ENCODE results near the gene PXN. TPM values are rescaled to one million over a fixed set of nuclear protein-coding genes. Genes with fewer than 3 reads are reported as not detected.
"Not testable (repeated sequence)": the region's sequence is repeated elsewhere in the genome, so short reads cannot be mapped to it uniquely, and the experiment has no call there.

PXN gene
- total and polyA plus RNA-seq, 4 donors = 6.0 to 13.1 (median 12.3) TPM

DNA sequence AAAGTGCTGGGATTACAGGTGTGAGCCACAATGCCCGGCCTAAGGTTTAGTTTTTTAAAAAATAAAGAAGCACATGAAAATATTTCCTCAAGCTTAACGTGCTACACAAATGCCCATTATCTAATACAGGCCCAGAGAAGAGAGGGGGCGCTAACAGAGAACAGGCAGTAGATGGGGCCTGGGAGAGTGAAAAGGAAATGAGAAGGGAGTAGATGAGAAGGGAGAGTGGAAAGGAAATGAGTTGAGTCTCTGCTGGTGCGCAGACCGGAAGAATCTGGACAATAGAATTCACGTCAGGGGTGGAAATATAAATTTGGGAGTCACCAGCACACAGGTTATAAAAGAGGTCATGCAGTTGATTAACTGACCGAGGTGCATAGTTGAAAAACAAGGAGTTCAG lies 10.7 kb downstream of the PXN start:
- DNase-seq (ENCODE audit: low spot score) = no peak
- Histone ChIP-seq H3K36me3 (ENCODE audit: control insufficient read depth in 4 of 4, insufficient read depth in 3 of 4, low read depth in 1 of 4, low read length in 3 of 4) (peaks cover 0 to 4% (median 2%) of the 10 kb centered on the region in 4 donors), H3K27ac (ENCODE audit: low read depth in 1 of 2, low read length in 2 of 2) (peak overlapping the region in 1 of 2 donors; percentile 42), H3K27me3 (ENCODE audit: control insufficient read depth in 4 of 4, insufficient read depth in 4 of 4, low read length in 3 of 4) (no peaks in the 10 kb centered on the region), H3K4me3 (ENCODE audit: low read depth in 1 of 3, low read length in 3 of 3) (no peak overlapping the region), H3K9me3 (ENCODE audit: control insufficient read depth in 4 of 4, low read length in 3 of 4) (no peaks in the 10 kb centered on the region), H3K4me1 (ENCODE audit: control insufficient read depth in 4 of 4, insufficient read depth in 4 of 4, low read length in 3 of 4) (peaks cover 0 to 8% (median 3%) of the 10 kb centered on the region in 4 donors), H3K9ac (ENCODE audit: low read depth in 1 of 2, low read length in 2 of 2) (no peak overlapping the region)
- 86% methylated on average over 7 of the region's 7 CpGs for WGBS
- TF ChIP-seq, protein P1, sequence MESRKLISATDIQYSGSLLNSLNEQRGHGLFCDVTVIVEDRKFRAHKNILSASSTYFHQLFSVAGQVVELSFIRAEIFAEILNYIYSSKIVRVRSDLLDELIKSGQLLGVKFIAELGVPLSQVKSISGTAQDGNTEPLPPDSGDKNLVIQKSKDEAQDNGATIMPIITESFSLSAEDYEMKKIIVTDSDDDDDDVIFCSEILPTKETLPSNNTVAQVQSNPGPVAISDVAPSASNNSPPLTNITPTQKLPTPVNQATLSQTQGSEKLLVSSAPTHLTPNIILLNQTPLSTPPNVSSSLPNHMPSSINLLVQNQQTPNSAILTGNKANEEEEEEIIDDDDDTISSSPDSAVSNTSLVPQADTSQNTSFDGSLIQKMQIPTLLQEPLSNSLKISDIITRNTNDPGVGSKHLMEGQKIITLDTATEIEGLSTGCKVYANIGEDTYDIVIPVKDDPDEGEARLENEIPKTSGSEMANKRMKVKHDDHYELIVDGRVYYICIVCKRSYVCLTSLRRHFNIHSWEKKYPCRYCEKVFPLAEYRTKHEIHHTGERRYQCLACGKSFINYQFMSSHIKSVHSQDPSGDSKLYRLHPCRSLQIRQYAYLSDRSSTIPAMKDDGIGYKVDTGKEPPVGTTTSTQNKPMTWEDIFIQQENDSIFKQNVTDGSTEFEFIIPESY (IDR thresholded peaks at IDR 0.05) = no peak
- TF ChIP-seq NR2F2 (IDR thresholded peaks at IDR 0.05) (peak; percentile 78), RAD21 (IDR thresholded peaks at IDR 0.05) (peak; percentile 7 to 21), RXRA (IDR thresholded peaks at IDR 0.05) (no peak)

DNA sequence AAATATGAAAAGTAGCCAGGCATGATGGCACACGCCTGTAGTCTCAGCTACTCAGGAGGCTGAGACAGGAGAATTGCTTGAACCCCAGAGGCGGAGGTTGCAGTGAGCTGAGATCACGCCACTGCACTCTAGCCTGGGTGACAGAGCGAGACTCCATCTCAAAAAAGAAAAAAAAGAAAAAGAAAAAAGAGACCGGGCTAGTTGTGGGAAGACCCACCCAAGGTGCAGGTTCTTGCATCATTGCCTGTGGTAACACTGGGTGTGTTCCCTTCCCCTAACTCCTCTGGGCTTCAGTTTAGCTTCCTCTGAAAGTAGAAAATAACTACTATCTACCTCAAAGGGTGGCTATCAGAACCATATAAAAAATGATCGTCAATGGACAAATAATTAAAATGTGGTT lies 12.2 kb downstream of the PXN start:
- peak overlapping the region in 1 of 2 donors; percentile 42 for H3K27ac ChIP-seq (ENCODE audit: low read depth in 1 of 2, low read length in 2 of 2)
- not testable (repeated sequence) for H3K9me3 ChIP-seq (ENCODE audit: control insufficient read depth in 4 of 4, low read length in 3 of 4); H3K9ac ChIP-seq (ENCODE audit: low read depth in 1 of 2, low read length in 2 of 2); H3K4me3 ChIP-seq (ENCODE audit: low read depth in 1 of 3, low read length in 3 of 3); H3K36me3 ChIP-seq (ENCODE audit: control insufficient read depth in 4 of 4, insufficient read depth in 3 of 4, low read depth in 1 of 4, low read length in 3 of 4); DNase-seq (ENCODE audit: low spot score); H3K27me3 ChIP-seq (ENCODE audit: control insufficient read depth in 4 of 4, insufficient read depth in 4 of 4, low read length in 3 of 4)
- H3K4me1 ChIP-seq (ENCODE audit: control insufficient read depth in 4 of 4, insufficient read depth in 4 of 4, low read length in 3 of 4) = peaks cover 0 to 12% (median 4%) of the 10 kb centered on the region in 4 donors
- 86% methylated on average over 6 of the region's 6 CpGs for WGBS

DNA sequence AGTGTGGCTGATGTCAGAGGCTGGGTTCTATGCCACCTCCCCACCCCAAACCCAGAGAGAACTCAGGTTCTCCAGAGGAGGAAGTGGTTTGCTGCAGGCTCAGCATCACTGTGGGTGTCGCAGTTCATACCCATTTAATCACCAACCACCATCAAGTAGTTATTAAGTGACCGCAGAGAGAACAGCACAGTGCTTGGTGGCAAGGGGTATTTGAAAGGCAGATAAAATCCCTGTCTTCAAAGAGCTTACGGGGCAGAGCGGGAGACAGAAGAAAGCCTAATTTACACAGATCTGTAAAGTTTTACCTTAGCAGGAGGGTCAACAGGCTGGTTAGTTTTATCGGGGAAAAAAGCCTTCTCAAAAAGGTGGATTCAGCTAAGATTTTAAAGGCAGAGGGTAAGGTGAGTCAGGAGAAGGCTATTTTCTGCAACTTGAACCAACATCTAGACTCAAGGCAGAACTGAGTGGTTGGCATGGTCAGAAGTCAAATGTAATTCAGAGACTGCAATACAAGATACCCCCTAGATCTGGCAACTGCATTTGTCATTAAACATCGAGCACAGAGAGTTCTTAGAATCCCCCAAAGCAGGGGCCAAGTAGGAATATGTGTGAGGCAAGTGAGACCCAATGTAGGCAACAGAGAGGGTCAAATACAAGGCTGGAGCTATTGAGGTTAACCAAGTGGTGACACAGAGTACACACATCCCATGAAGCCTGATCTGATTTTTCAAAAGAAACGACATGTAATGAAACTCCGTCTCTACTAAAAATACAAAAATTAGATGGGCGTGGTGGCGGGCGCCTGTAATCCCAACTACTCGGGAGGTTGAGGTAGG lies 13.2 kb downstream of the PXN start:
- Histone ChIP-seq H3K9ac (ENCODE audit: low read depth in 1 of 2, low read length in 2 of 2) (no peak overlapping the region), H3K9me3 (ENCODE audit: control insufficient read depth in 4 of 4, low read length in 3 of 4) (no peaks in the 10 kb centered on the region), H3K4me3 (ENCODE audit: low read depth in 1 of 3, low read length in 3 of 3) (no peak overlapping the region), H3K36me3 (ENCODE audit: control insufficient read depth in 4 of 4, insufficient read depth in 3 of 4, low read depth in 1 of 4, low read length in 3 of 4) (peaks cover 0 to 4% (median 2%) of the 10 kb centered on the region in 4 donors), H3K4me1 (ENCODE audit: control insufficient read depth in 4 of 4, insufficient read depth in 4 of 4, low read length in 3 of 4) (peaks cover 0 to 18% (median 7%) of the 10 kb centered on the region in 4 donors), H3K27ac (ENCODE audit: low read depth in 1 of 2, low read length in 2 of 2) (peak overlapping the region; percentile 5 to 56), H3K27me3 (ENCODE audit: control insufficient read depth in 4 of 4, insufficient read depth in 4 of 4, low read length in 3 of 4) (no peaks in the 10 kb centered on the region)
- no peak for DNase-seq (ENCODE audit: low spot score)
- TF ChIP-seq HNF4G (IDR thresholded peaks at IDR 0.05) = no peak
- no peak for TF ChIP-seq GABPA (IDR thresholded peaks at IDR 0.05 in 1 of 2, conservative IDR thresholded peaks at IDR 0.05 in 1 of 2)
- TF ChIP-seq RXRA (IDR thresholded peaks at IDR 0.05) = no peak
- no peak for TF ChIP-seq FOXA2 (IDR thresholded peaks at IDR 0.05)
- no peak for TF ChIP-seq FOXA1 (IDR thresholded peaks at IDR 0.05)
- TF ChIP-seq, protein P1 (IDR thresholded peaks at IDR 0.05) = no peak
- no peak for TF ChIP-seq TAF1 (conservative IDR thresholded peaks at IDR 0.05)
- no peak for TF ChIP-seq NR2F2 (IDR thresholded peaks at IDR 0.05)
- WGBS = 86% methylated on average over 12 of the region's 12 CpGs

DNA sequence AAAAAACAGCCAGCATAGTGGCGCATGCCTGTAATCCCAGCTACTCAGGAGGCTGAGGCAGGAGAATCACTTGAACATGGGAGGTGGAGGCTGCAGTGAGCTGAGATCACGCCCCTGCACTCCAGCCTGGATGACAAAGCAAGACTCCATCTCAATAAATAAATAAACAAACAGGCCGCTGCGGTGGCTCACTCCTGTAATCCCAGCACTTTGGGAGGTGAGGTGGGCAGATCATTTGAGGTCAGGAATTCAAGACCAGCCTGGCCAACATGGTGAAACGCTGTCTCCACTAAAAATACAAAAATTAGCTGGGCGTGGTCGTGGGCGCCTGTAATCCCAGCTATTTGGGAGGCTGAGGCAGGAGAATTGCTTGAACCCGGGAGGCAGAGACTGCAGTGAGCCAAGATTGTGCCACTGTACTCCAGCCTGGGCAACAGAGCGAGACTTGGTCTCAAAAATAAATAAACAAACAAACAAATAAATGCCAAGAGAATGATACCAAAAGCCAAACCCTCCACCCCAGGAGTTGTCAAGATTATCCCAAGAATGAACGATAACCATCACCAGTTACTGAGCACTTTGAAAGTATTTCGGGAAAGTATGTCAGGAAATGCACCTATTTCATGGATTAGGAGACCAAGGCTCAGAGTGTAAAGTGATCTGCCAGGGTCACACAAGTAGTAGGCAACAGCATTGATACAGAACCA lies 14.0 kb downstream of the PXN start:
- not testable (repeated sequence) for H3K9me3 ChIP-seq (ENCODE audit: control insufficient read depth in 4 of 4, low read length in 3 of 4); H3K9ac ChIP-seq (ENCODE audit: low read depth in 1 of 2, low read length in 2 of 2); DNase-seq (ENCODE audit: low spot score); H3K36me3 ChIP-seq (ENCODE audit: control insufficient read depth in 4 of 4, insufficient read depth in 3 of 4, low read depth in 1 of 4, low read length in 3 of 4); H3K4me3 ChIP-seq (ENCODE audit: low read depth in 1 of 3, low read length in 3 of 3); H3K27me3 ChIP-seq (ENCODE audit: control insufficient read depth in 4 of 4, insufficient read depth in 4 of 4, low read length in 3 of 4)
- H3K4me1 ChIP-seq (ENCODE audit: control insufficient read depth in 4 of 4, insufficient read depth in 4 of 4, low read length in 3 of 4) = peaks cover 0 to 19% (median 9%) of the 10 kb centered on the region in 4 donors
- 94% methylated on average over 12 of the region's 12 CpGs for WGBS
- peak overlapping the region; percentile 23 to 56 for H3K27ac ChIP-seq (ENCODE audit: low read depth in 1 of 2, low read length in 2 of 2)
